MCF 10A (cell line): ENCODE results near the gene TSPAN15. TPM values are rescaled to one million over a fixed set of nuclear protein-coding genes. Genes with fewer than 3 reads are reported as not detected.

ENCODE experiments used
- BruUV-seq: library from RNA; stranded (reverse); fragments of 400-500 nt; replicated peaks from 2 replicates; lab custom pipeline; 2021; lab: Mats Ljungman, UMichigan
- CTCF ChIA-PET: fragments of 300-600 bp; sonication (Branson Sonifier 250); formaldehyde crosslinking; extraction: SDS; loops from one replicate; lab custom pipeline; 2021; ENCODE audit warnings: antibody characterized with exemption, inconsistent platforms; lab: Yijun Ruan, JAX
- POLR2A ChIA-PET: fragments of 300-600, 350-650 bp; sonication (Branson Sonifier 250); formaldehyde crosslinking; extraction: SDS; loops from one replicate; lab custom pipeline; 2020; ENCODE audit warnings: antibody characterized with exemption, inconsistent platforms; lab: Yijun Ruan, JAX
- DNase-seq: peaks from one replicate; pipeline ENCODE4 v3.0.0-alpha.2; 2018; ENCODE audit not compliant: unreplicated experiment
- H3K27ac Mint-ChIP-seq: one replicate; pipeline ENCODE4 v1.8.0; 2022; ENCODE audit warnings: mild to moderate bottlenecking, low read depth, mixed read lengths; ENCODE audit not compliant: unreplicated experiment
- H3K27me3 Mint-ChIP-seq: one replicate; pipeline ENCODE4 v1.8.0; 2022; ENCODE audit warnings: mixed read lengths; ENCODE audit not compliant: insufficient read depth, unreplicated experiment
- H3K36me3 Mint-ChIP-seq: one replicate; pipeline ENCODE4 v1.8.0; 2022; ENCODE audit warnings: mild to moderate bottlenecking, moderate library complexity, mixed read lengths; ENCODE audit not compliant: insufficient read depth, unreplicated experiment
- H3K4me1 Mint-ChIP-seq: one replicate; pipeline ENCODE4 v1.8.0; 2022; ENCODE audit warnings: mixed read lengths; ENCODE audit not compliant: insufficient read depth, unreplicated experiment
- H3K4me3 Mint-ChIP-seq: one replicate; pipeline ENCODE4 v1.8.0; 2022; ENCODE audit warnings: mild to moderate bottlenecking, moderate library complexity, mixed read lengths; ENCODE audit not compliant: unreplicated experiment
- H3K9me3 Mint-ChIP-seq: one replicate; pipeline ENCODE4 v1.8.0; 2022; ENCODE audit warnings: mixed read lengths; ENCODE audit not compliant: unreplicated experiment
- intact Hi-C: fragments of 100-400 bp; cut with micrococcal nuclease; formaldehyde crosslinking; loops from 2 replicates; pipeline ENCODE4 v1.14.1; 2022
- total RNA-seq: library from RNA; stranded (reverse); gene quantifications from 2 replicates; pipeline ENCODE4 v1.2.3, GENCODE V29; 2022
- TF ChIP-seq, protein P1 (sequence below): fragments of 200-600 bp; IDR thresholded peaks from one replicate; pipeline ENCODE4 v1.8.0; 2022; ENCODE audit warnings: antibody characterized with exemption, mild to moderate bottlenecking; ENCODE audit not compliant: unreplicated experiment

Gene TSPAN15
- total RNA-seq, 1 experiment from 2014 or later = 0.54 TPM

DNA sequence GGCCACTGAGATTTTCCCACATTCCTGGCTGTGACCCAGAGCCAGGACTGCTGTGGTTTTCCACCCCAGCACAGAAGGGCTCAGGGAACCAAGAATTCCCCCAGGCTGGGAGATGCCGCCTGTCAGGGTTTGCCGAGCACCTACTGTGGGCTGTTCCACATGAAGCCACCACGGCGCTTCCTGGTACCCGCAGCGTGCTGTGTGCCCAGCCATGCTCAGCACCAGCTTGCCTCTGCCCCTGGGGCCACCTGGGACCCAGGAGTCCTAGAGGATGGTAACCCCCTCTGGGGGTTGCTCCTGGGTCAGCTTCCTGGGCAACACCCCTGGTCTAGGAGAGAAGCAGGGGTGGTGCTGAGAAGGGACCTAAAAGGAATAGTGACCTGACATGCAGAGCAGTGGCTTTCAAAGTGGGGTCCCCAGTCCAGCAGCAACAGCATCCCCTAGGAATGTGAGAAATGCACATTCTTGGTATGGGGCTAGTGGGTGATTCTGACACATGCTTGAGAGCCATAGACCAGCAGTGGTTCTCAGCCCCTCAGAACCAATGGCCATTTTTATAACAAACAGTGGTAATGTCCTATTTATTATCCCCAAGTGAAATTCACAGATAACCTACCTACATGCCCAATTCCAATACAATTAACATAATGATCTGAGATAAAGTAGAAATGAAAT lies 53.4 kb downstream of the TSPAN15 start:
- no TSS peak for BruUV-seq
- H3K4me3 Mint-ChIP-seq = no peak overlapping the region
- H3K36me3 Mint-ChIP-seq = no peaks in the 10 kb centered on the region
- no peak for DNase-seq
- H3K27ac Mint-ChIP-seq = no peak overlapping the region
- intact Hi-C loops = no loop called here
- H3K9me3 Mint-ChIP-seq = no peaks in the 10 kb centered on the region
- H3K27me3 Mint-ChIP-seq = peaks cover 6% of the 10 kb centered on the region
- TF ChIP-seq, protein P1, sequence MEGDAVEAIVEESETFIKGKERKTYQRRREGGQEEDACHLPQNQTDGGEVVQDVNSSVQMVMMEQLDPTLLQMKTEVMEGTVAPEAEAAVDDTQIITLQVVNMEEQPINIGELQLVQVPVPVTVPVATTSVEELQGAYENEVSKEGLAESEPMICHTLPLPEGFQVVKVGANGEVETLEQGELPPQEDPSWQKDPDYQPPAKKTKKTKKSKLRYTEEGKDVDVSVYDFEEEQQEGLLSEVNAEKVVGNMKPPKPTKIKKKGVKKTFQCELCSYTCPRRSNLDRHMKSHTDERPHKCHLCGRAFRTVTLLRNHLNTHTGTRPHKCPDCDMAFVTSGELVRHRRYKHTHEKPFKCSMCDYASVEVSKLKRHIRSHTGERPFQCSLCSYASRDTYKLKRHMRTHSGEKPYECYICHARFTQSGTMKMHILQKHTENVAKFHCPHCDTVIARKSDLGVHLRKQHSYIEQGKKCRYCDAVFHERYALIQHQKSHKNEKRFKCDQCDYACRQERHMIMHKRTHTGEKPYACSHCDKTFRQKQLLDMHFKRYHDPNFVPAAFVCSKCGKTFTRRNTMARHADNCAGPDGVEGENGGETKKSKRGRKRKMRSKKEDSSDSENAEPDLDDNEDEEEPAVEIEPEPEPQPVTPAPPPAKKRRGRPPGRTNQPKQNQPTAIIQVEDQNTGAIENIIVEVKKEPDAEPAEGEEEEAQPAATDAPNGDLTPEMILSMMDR = no peak
- ChIA-PET CTCF (interaction anchor here (0.6 to 4.8 kb wide), 7 partner anchors 11 to 1183 kb away, joined by 3 to 40 read pairs (median 4); no protein-coding TSS in a partner anchor), POLR2A (no interaction called here)
- peaks cover 8% of the 10 kb centered on the region for H3K4me1 Mint-ChIP-seq

DNA sequence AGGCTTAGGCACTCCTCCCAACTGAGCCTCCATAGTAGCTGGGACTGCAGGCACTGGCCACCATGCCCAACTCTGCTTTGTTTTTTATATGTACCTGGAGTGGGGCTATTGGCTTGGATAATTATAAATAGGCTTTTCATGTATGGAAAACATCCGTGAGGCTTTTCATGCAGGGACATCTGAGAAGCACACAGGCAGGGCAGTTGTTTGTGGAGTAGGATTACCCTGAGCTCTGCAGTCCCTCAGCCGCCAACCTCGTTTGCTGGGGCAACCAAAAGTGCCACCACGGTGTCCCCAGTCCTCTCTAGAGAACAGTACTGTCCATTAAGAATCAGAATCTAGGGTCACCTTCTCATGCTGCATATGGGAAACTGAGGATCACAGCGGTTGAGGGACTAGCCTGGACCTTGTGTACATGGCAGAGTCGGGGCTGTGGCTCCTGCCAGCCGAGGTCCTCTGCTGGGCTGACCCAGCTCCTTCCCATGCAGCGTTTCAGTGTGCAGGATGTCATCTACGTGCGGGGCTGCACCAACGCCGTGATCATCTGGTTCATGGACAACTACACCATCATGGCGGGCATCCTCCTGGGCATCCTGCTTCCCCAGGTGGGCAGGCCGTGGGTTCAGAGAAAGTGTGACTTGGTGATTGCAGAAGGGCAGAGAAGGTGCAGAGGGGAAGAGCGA lies 54.5 kb downstream of the TSPAN15 start:
- no peaks in the 10 kb centered on the region for H3K36me3 Mint-ChIP-seq

DNA sequence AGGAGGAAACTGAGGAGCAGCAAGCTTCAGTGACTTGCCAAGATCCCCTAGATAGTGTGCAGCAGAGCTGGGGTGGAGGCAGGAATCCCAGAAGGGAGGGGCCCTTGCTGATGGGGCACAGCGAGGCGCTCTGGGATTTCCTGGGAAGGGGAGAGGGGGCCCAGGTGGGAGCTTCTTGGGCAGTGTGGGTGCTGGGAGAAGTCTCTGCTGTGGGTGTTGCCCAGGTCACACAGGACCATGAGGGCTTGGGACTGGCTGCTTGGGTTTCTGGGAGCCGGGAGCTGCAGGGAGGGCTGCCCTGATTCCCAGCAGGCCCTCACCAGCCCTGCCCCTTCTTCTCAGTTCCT lies 55.2 kb downstream of the TSPAN15 start:
- ChIA-PET CTCF (interaction anchor here (0.7 to 4.8 kb wide), 9 partner anchors 9 to 112 kb away, joined by 3 to 45 read pairs (median 6); no protein-coding TSS in a partner anchor), POLR2A (interaction anchor here (0.8 kb wide), 1 partner anchor 131 kb away, joined by 3 read pairs; no protein-coding TSS in a partner anchor)
- peaks cover 7% of the 10 kb centered on the region for H3K4me1 Mint-ChIP-seq
- no peaks in the 10 kb centered on the region for H3K9me3 Mint-ChIP-seq
- DNase-seq = no peak
- no TSS peak for BruUV-seq
- no peak overlapping the region for H3K4me3 Mint-ChIP-seq
- TF ChIP-seq, protein P1 = no peak
- H3K27ac Mint-ChIP-seq = no peak overlapping the region
- intact Hi-C loops = no loop called here
- peaks cover 13% of the 10 kb centered on the region for H3K27me3 Mint-ChIP-seq
- H3K36me3 Mint-ChIP-seq = no peaks in the 10 kb centered on the region

More for the DNA sequence above, 54.5 kb downstream of the TSPAN15 start:
- intact Hi-C loops = no loop called here
- no peak for DNase-seq
- Mint-ChIP-seq H3K27ac (no peak overlapping the region), H3K27me3 (peaks cover 6% of the 10 kb centered on the region), H3K4me3 (no peak overlapping the region), H3K4me1 (peaks cover 7% of the 10 kb centered on the region), H3K9me3 (no peaks in the 10 kb centered on the region)
- no TSS peak for BruUV-seq
- POLR2A ChIA-PET = interaction anchor here (0.8 kb wide), 1 partner anchor 131 kb away, joined by 3 read pairs; no protein-coding TSS in a partner anchor
- CTCF ChIA-PET = interaction anchor here (0.6 to 4.8 kb wide), 12 partner anchors 10 to 1184 kb away, joined by 3 to 45 read pairs (median 4); no protein-coding TSS in a partner anchor
- TF ChIP-seq, protein P1 = no peak
